HCT116 (cell line): ENCODE data around the gene CREBBP. TPM values are rescaled to one million over a fixed set of nuclear protein-coding genes. Genes with fewer than 3 reads are reported as not detected.

ENCODE experiments used
- ATAC-seq: fragments of 200-7000 bp; cut with Tn5 transposase; 2 replicates; pipeline ENCODE4 v1.9.1; 2020; ENCODE audit warnings: mild to moderate bottlenecking, moderate library complexity
- BruUV-seq: library from RNA; stranded (reverse); fragments of 400-500 nt; replicated peaks from 2 replicates; lab custom pipeline; 2021; lab: Mats Ljungman, UMichigan
- CTCF ChIA-PET: fragments of 300-600 bp; sonication (Branson Sonifier 250); formaldehyde crosslinking; loops from one replicate; lab custom pipeline; 2021; ENCODE audit warnings: antibody characterized with exemption; lab: Charles Lee
- POLR2A ChIA-PET: fragments of 300-600, 350-600 bp; sonication (Branson Sonifier 250); formaldehyde crosslinking; loops from one replicate; lab custom pipeline; 2021; ENCODE audit warnings: antibody characterized with exemption; lab: Charles Lee
- RAD21 ChIA-PET, 2 experiments: fragments of 300-600 bp; sonication (Branson Sonifier 250); formaldehyde crosslinking; loops; one replicate each; lab custom pipeline; 2023; ENCODE audit warnings: low total read pairs in 2 of 2; ENCODE audit not compliant: uncharacterized antibody in 2 of 2, unreplicated experiment in 2 of 2, low non-redundant PET in 1 of 2; lab: Charles Lee
- DNase-seq: peaks from one replicate; pipeline ENCODE4 v3.0.0-alpha.2; 2010; ENCODE audit warnings: low read depth, low spot score
- H2AFZ ChIP-seq: fragments of 200-600 bp; shearing (Covaris generic), sonication (generic); 2 replicates; pipeline ENCODE4 v1.6.1; 2017; ENCODE audit warnings: low read depth, mixed run types, mixed read lengths, antibody characterized with exemption, low read length; ENCODE audit not compliant: poor library complexity, severe bottlenecking
- H3K27ac ChIP-seq: 2 replicates; pipeline ENCODE4 v1.5.1; 2012; ENCODE audit warnings: low read depth, low read length
- H3K27me3 ChIP-seq: fragments of 200-600 bp; sonication (generic); 2 replicates; pipeline ENCODE4 v1.6.1; 2016; ENCODE audit warnings: mixed run types, low read length, mixed read lengths; ENCODE audit not compliant: insufficient read depth
- H3K36me3 ChIP-seq, 2 experiments: fragments of 200-500 bp in 1 of 2; fragments of 200-600 bp in 1 of 2; sonication (Bioruptor generic) in 1 of 2; sonication (generic) in 1 of 2; 2 replicates each; pipeline versions ENCODE4 v1.5.1 to v1.6.1; 2014 to 2016; ENCODE audit warnings: low read length in 2 of 2, inconsistent platforms in 1 of 2, mixed read lengths in 1 of 2, mixed run types in 1 of 2; ENCODE audit not compliant: insufficient read depth in 2 of 2, control insufficient read depth in 1 of 2
- H3K4me1 ChIP-seq, 2 experiments: fragments of 200-600 bp in 1 of 2; sonication (generic) in 1 of 2; 2 replicates each; pipeline versions ENCODE4 v1.5.1 to v1.6.1; 2012 to 2017; ENCODE audit warnings: low read length in 2 of 2, inconsistent platforms in 1 of 2, mild to moderate bottlenecking in 1 of 2, mixed read lengths in 1 of 2, mixed run types in 1 of 2, moderate library complexity in 1 of 2; ENCODE audit not compliant: insufficient read depth in 2 of 2, control insufficient read depth in 1 of 2
- H3K4me2 ChIP-seq: fragments of 200-600 bp; sonication (generic); 2 replicates; pipeline ENCODE4 v1.6.1; 2017; ENCODE audit warnings: mixed run types, low read length, mixed read lengths
- H3K4me3 ChIP-seq, 2 experiments: fragments of 200-600 bp in 1 of 2; sonication (generic) in 1 of 2; replicated peaks in 1 of 2; 2 replicates each; pipeline ENCODE4 v1.5.1; 2011 to 2016; ENCODE audit warnings: low read length in 2 of 2, control low read depth in 1 of 2, low read depth in 1 of 2, mild to moderate bottlenecking in 1 of 2, mixed read lengths in 1 of 2, mixed run types in 1 of 2
- H3K79me2 ChIP-seq: fragments of 200-600 bp; sonication (generic); 2 replicates; pipeline ENCODE4 v1.6.1; 2017; ENCODE audit warnings: mild to moderate bottlenecking, mixed run types, low read length, moderate library complexity, mixed read lengths; ENCODE audit not compliant: insufficient read depth
- H3K9ac ChIP-seq: fragments of 200-600 bp; sonication (generic); 2 replicates; pipeline ENCODE4 v1.6.1; 2016; ENCODE audit warnings: low read length, mixed read lengths
- H3K9me2 ChIP-seq: fragments of 200-600 bp; sonication (generic), shearing (Covaris generic); 2 replicates; pipeline ENCODE4 v1.6.1; 2017; ENCODE audit warnings: mixed run types, mild to moderate bottlenecking, moderate library complexity; ENCODE audit not compliant: insufficient read depth
- H3K9me3 ChIP-seq, 2 experiments: fragments of 200-500 bp in 1 of 2; fragments of 200-600 bp in 1 of 2; sonication (Bioruptor generic) in 1 of 2; sonication (generic) in 1 of 2; 2 replicates each; pipeline ENCODE4 v1.6.1; 2014 to 2017; ENCODE audit warnings: low read length in 2 of 2, mixed read lengths in 2 of 2, inconsistent platforms in 1 of 2, low read depth in 1 of 2, mild to moderate bottlenecking in 1 of 2, mixed run types in 1 of 2, moderate library complexity in 1 of 2; ENCODE audit not compliant: control insufficient read depth in 1 of 2, insufficient read depth in 1 of 2
- H4K20me1 ChIP-seq: fragments of 200-600 bp; sonication (generic), shearing (Covaris generic); 2 replicates; pipeline ENCODE4 v1.6.1; 2017; ENCODE audit warnings: mixed run types, mild to moderate bottlenecking, moderate library complexity; ENCODE audit not compliant: insufficient read depth
- CBX3 ChIP-seq: IDR thresholded peaks from 2 replicates; pipeline ENCODE4 v1.6.1; 2012; ENCODE audit warnings: low read depth
- CEBPB ChIP-seq: IDR thresholded peaks from 2 replicates; pipeline ENCODE4 v1.6.1; 2012; ENCODE audit warnings: low read depth
- EGR1 ChIP-seq: IDR thresholded peaks from 2 replicates; pipeline ENCODE4 v1.6.1; 2012; ENCODE audit warnings: low read depth
- ELF1 ChIP-seq: IDR thresholded peaks from 2 replicates; pipeline ENCODE4 v1.6.1; 2012; ENCODE audit warnings: low read depth, borderline replicate concordance
- EZH2 ChIP-seq: fragments of 200-600 bp; sonication (generic); IDR thresholded peaks from 2 replicates; pipeline ENCODE4 v1.6.1; 2017; ENCODE audit warnings: antibody characterized with exemption, mixed run types
- EZH2phosphoT487 ChIP-seq: fragments of 200-600 bp; IDR thresholded peaks from 2 replicates; pipeline ENCODE4 v1.6.1; 2018; ENCODE audit warnings: antibody characterized with exemption, borderline replicate concordance
- FOSL1 ChIP-seq: IDR thresholded peaks from 2 replicates; pipeline ENCODE4 v1.6.1; 2012; ENCODE audit warnings: low read depth
- POLR2A ChIP-seq: IDR thresholded peaks from 2 replicates; pipeline ENCODE4 v1.7.0; 2011; ENCODE audit warnings: borderline replicate concordance; ENCODE audit not compliant: insufficient read depth, insufficient read length; ENCODE audit errors: extremely low read depth
- POLR2AphosphoS5 ChIP-seq: IDR thresholded peaks from 2 replicates; pipeline ENCODE4 v1.6.1; 2011; ENCODE audit warnings: mild to moderate bottlenecking, low read depth, low read length, moderate library complexity
- RAD21 ChIP-seq: IDR thresholded peaks from 2 replicates; pipeline ENCODE4 v1.6.1; 2012; ENCODE audit warnings: low read depth, mild to moderate bottlenecking
- SIN3A ChIP-seq: IDR thresholded peaks from 2 replicates; pipeline ENCODE4 v1.6.1; 2012; ENCODE audit warnings: low read depth
- SP1 ChIP-seq: IDR thresholded peaks from 2 replicates; pipeline ENCODE4 v1.6.1; 2012; ENCODE audit warnings: low read depth
- SRF ChIP-seq: IDR thresholded peaks from 2 replicates; pipeline ENCODE4 v1.6.1; 2012; ENCODE audit warnings: low read depth
- TCF7L2 ChIP-seq: IDR thresholded peaks from 2 replicates; pipeline ENCODE4 v1.7.0; 2011; ENCODE audit warnings: borderline replicate concordance, inconsistent platforms; ENCODE audit not compliant: insufficient read depth, insufficient read length; ENCODE audit errors: extremely low read depth
- YY1 ChIP-seq: IDR thresholded peaks from 2 replicates; pipeline ENCODE4 v1.6.1; 2011; ENCODE audit warnings: low read length, low read depth, moderate library complexity, mild to moderate bottlenecking; ENCODE audit not compliant: insufficient replicate concordance; ENCODE audit errors: extremely low read depth
- ZFX ChIP-seq: fragments of 450-650 bp; IDR thresholded peaks from 2 replicates; pipeline ENCODE4 v1.6.1; 2017
- ZNF274 ChIP-seq: fragments of 200-500 bp; sonication (Bioruptor generic); IDR thresholded peaks from 2 replicates; pipeline ENCODE4 v1.6.1; 2014; ENCODE audit warnings: mild to moderate bottlenecking, low read depth, low read length, inconsistent platforms
- intact Hi-C: fragments of 100-400 bp; cut with micrococcal nuclease; formaldehyde crosslinking; loops from 2 replicates; pipeline ENCODE4 v1.10.0; 2022
- total RNA-seq: library from RNA; stranded (reverse); gene quantifications from one replicate; pipeline ENCODE4 v1.2.1, GENCODE V29; 2021; ENCODE audit not compliant: unreplicated experiment
- TF ChIP-seq, protein P1 (sequence below): IDR thresholded peaks from 2 replicates; pipeline ENCODE4 v1.6.1; 2012
- TF ChIP-seq, protein P2 (sequence below): IDR thresholded peaks from 2 replicates; pipeline ENCODE4 v1.6.1; 2012
- TF ChIP-seq, protein P3 (sequence below), 3 experiments: fragments of 200-600 bp in 1 of 3; sonication (generic) in 1 of 3; IDR thresholded peaks in 2 of 3; conservative IDR thresholded peaks in 1 of 3; 2 replicates each; pipeline ENCODE4 v1.5.1; 2012 to 2017; ENCODE audit warnings: low read depth in 2 of 3, low read length in 2 of 3, antibody characterized with exemption in 1 of 3, borderline replicate concordance in 1 of 3, control low read depth in 1 of 3, mild to moderate bottlenecking in 1 of 3, mixed read lengths in 1 of 3, mixed run types in 1 of 3, moderate library complexity in 1 of 3; ENCODE audit not compliant: insufficient read depth in 1 of 3

Gene CREBBP
- total RNA-seq, 1 experiment from 2014 or later, result 42.7 TPM

DNA sequence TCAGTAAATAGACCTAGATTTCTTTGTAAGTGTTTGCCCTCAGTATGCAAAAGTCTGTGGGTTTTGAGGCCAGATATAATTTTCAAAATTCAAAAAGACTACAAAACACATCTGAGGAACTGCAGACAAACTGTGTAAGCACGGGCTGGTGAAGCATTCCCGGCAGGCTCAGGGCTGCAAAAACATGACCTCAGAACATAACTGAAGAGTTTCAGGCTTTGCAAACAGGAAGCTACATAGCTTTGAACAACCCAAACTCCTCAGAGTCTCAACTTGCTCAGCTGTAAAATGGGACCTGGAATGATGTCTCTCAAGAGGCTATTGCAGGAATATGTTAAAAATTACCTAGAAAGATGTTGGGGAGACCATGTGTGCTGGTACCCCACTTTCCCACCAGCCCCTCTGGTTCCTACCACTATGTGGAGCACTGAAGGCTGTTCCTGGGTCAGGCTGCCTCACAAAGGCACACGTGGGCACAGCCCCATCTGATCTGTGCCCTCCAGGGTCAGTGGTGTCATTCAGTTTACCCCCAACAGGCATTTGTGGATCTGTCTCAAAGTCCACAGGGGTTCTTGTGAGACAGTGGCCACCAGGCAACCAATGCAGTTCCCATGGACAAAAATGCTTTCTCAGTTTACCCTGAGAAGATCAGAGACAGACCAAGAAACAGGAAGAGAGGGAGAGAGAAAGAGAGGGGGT is 72.9 kb downstream of the CREBBP start:
- ChIA-PET RAD21 (no interaction called here), POLR2A (no interaction called here), CTCF (no interaction called here)
- Histone ChIP-seq H3K36me3 (0 out of 4 replicates have a peak, but pooled peaks cover 2 to 7% of the 10 kb centered on the region in 2 experiments), H4K20me1 (peaks cover 4% of the 10 kb centered on the region; the same call in 1 of the 2 replicates), H3K9me2 (no peaks in the 10 kb centered on the region), H2AFZ (no peak overlapping the region), H3K27me3 (no peaks in the 10 kb centered on the region), H3K27ac (no peak overlapping the region), H3K9ac (no peak overlapping the region), H3K9me3 (no peaks in the 10 kb centered on the region), H3K4me2 (no peak overlapping the region), H3K79me2 (peaks cover 81% of the 10 kb centered on the region), H3K4me1 (no peaks in the 10 kb centered on the region), H3K4me3 (no peak overlapping the region)
- ATAC-seq, result no peak
- DNase-seq, result no peak
- BruUV-seq, result no TSS peak
- intact Hi-C loops, result no loop called here
- TF ChIP-seq ELF1, result no peak
- no peak for TF ChIP-seq EZH2
- TF ChIP-seq SIN3A, result no peak
- TF ChIP-seq TCF7L2, result no peak
- TF ChIP-seq SRF, result no peak
- TF ChIP-seq, protein P1, sequence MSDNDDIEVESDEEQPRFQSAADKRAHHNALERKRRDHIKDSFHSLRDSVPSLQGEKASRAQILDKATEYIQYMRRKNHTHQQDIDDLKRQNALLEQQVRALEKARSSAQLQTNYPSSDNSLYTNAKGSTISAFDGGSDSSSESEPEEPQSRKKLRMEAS, result no peak
- TF ChIP-seq ZFX, result no peak
- TF ChIP-seq POLR2A, result no peak
- no peak for TF ChIP-seq SP1
- TF ChIP-seq, protein P2, sequence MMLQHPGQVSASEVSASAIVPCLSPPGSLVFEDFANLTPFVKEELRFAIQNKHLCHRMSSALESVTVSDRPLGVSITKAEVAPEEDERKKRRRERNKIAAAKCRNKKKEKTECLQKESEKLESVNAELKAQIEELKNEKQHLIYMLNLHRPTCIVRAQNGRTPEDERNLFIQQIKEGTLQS, result no peak
- no peak for TF ChIP-seq CEBPB
- TF ChIP-seq, protein P3, sequence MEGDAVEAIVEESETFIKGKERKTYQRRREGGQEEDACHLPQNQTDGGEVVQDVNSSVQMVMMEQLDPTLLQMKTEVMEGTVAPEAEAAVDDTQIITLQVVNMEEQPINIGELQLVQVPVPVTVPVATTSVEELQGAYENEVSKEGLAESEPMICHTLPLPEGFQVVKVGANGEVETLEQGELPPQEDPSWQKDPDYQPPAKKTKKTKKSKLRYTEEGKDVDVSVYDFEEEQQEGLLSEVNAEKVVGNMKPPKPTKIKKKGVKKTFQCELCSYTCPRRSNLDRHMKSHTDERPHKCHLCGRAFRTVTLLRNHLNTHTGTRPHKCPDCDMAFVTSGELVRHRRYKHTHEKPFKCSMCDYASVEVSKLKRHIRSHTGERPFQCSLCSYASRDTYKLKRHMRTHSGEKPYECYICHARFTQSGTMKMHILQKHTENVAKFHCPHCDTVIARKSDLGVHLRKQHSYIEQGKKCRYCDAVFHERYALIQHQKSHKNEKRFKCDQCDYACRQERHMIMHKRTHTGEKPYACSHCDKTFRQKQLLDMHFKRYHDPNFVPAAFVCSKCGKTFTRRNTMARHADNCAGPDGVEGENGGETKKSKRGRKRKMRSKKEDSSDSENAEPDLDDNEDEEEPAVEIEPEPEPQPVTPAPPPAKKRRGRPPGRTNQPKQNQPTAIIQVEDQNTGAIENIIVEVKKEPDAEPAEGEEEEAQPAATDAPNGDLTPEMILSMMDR (IDR thresholded peaks at IDR 0.05 in 2 of 3, conservative IDR thresholded peaks at IDR 0.05 in 1 of 3; ENCODE audit: borderline replicate concordance in 1 of 3, insufficient read depth in 1 of 3, low read depth in 2 of 3, low read length in 2 of 3), result no peak
- no peak for TF ChIP-seq CBX3
- TF ChIP-seq YY1, result no peak
- no peak for TF ChIP-seq EZH2phosphoT487
- TF ChIP-seq RAD21, result no peak
- no peak for TF ChIP-seq EGR1
- no peak for TF ChIP-seq FOSL1
- no peak for TF ChIP-seq ZNF274
- no peak for TF ChIP-seq POLR2AphosphoS5
